Spleen (tissue), 7 donors: ENCODE measurements around the gene ATXN7L1.
"Not testable (repeated sequence)": the region's sequence is repeated elsewhere in the genome, so short reads cannot be mapped to it uniquely, and the experiment has no call there.

ENCODE experiments used
- POLR2A ChIP-seq, 3 donors: fragments of 450-650 bp; IDR thresholded peaks; one replicate each; pipeline ENCODE4 v1.5.1; 2017; ENCODE audit warnings: antibody characterized with exemption in 3 of 3, mild to moderate bottlenecking in 1 of 3
- POLR2AphosphoS5 ChIP-seq, 3 donors: sonication (generic); formaldehyde crosslinking; IDR thresholded peaks; one replicate each; pipeline ENCODE4 v1.5.1; 2017; ENCODE audit warnings: antibody characterized with exemption in 3 of 3
- TF ChIP-seq, protein P1 (sequence below), 11 experiments: fragments of 200-600 bp in 7 of 11; fragments of 450-650 bp in 4 of 11; sonication (generic) in 4 of 11; IDR thresholded peaks in 8 of 11; conservative IDR thresholded peaks in 3 of 11; 1 replicate in 7 of 11; 2 replicates in 4 of 11; pipeline versions ENCODE4 v1.4.0 to v1.8.0; 2016 to 2021; ENCODE audit warnings: antibody characterized with exemption in 11 of 11, inconsistent platforms in 4 of 11, mild to moderate bottlenecking in 1 of 11
- donor health status: DM: no; HTN: no; CAD: no; lungs with moderate emphysema.
- donor health status: DM: no; HTN: no; CAD: no.
- donor health status: DM: no; HTN: no; CAD: no.

DNA sequence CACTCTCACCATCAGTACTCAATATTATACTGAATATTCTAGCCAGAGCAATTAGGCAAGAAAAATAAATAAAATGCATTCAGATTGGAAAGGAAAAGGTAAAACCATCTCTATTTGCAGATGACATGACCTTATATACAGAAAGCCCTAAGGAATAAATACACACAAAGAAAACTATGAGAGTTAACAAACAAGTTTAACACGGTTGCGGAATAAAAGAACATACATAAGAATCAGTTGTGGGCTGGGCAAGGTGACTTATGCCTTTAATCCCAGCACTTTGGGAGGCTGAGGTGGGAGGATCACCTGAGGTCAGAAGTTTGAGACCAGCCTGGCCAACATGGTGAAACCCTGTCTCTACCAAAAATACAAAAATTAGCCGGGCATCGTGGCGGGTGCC lies 31.7 kb downstream of the ATXN7L1 start:
- TF ChIP-seq, protein P1, sequence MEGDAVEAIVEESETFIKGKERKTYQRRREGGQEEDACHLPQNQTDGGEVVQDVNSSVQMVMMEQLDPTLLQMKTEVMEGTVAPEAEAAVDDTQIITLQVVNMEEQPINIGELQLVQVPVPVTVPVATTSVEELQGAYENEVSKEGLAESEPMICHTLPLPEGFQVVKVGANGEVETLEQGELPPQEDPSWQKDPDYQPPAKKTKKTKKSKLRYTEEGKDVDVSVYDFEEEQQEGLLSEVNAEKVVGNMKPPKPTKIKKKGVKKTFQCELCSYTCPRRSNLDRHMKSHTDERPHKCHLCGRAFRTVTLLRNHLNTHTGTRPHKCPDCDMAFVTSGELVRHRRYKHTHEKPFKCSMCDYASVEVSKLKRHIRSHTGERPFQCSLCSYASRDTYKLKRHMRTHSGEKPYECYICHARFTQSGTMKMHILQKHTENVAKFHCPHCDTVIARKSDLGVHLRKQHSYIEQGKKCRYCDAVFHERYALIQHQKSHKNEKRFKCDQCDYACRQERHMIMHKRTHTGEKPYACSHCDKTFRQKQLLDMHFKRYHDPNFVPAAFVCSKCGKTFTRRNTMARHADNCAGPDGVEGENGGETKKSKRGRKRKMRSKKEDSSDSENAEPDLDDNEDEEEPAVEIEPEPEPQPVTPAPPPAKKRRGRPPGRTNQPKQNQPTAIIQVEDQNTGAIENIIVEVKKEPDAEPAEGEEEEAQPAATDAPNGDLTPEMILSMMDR (IDR thresholded peaks at IDR 0.05 in 8 of 11, conservative IDR thresholded peaks at IDR 0.05 in 3 of 11) = not testable (repeated sequence)
- not testable (repeated sequence) for TF ChIP-seq POLR2AphosphoS5, POLR2A (IDR thresholded peaks at IDR 0.05)
